ENCODE data around the gene KHNYN.

DNA sequence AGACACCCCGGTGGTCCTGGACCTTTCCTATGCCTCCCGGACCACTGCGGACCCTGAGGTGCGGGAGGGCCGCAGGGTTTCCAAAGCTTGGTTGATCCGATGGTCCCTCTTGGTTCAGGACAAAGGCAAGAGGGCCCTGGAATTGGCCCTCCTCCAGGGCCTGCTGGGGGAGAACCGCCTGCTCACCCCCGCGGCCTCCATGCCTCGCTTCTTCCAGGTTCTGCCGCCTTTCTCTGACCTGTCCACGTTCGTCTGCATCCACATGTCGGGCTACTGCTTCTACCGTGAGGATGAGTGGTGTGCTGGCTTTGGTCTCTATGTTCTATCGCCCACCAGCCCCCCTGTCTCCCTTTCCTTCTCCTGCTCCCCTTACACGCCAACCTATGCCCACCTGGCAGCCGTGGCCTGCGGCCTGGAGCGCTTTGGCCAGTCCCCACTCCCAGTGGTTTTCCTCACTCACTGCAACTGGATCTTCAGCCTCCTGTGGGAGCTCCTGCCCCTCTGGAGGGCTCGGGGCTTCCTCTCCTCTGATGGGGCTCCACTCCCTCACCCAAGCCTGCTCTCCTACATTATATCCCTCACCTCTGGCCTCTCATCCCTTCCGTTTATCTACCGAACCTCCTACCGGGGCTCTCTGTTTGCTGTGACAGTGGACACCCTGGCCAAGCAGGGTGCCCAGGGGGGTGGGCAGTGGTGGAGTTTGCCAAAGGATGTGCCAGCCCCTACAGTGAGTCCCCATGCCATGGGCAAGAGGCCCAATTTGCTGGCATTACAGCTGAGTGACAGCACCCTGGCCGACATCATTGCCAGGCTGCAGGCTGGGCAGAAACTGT is 14.1 kb upstream of the KHNYN start:
- TF ChIP-seq POLR2A (IDR thresholded peaks at IDR 0.05; ENCODE audit: low read length) (no peak), GATA1 (IDR thresholded peaks at IDR 0.05; ENCODE audit: low read depth, low read length) (no peak)

Measured in erythroblast (primary cell).